Activated T-cell treated with anti-CD3 and anti-CD28 coated beads for 24 hours (primary cell): ENCODE data around the gene SDR39U1.

Source experiments
- DNase-seq: peaks from one replicate; pipeline ENCODE4 v3.0.0-alpha.2; 2020; ENCODE audit warnings: low read depth

The SDR39U1 gene

GRCh38 chr14:24428628-24429394 lies 13.8 kb downstream of the SDR39U1 start:
- no peak for DNase-seq

GRCh38 chr14:24427537-24428508 lies 14.8 kb downstream of the SDR39U1 start:
- DNase-seq = no peak

DNA sequence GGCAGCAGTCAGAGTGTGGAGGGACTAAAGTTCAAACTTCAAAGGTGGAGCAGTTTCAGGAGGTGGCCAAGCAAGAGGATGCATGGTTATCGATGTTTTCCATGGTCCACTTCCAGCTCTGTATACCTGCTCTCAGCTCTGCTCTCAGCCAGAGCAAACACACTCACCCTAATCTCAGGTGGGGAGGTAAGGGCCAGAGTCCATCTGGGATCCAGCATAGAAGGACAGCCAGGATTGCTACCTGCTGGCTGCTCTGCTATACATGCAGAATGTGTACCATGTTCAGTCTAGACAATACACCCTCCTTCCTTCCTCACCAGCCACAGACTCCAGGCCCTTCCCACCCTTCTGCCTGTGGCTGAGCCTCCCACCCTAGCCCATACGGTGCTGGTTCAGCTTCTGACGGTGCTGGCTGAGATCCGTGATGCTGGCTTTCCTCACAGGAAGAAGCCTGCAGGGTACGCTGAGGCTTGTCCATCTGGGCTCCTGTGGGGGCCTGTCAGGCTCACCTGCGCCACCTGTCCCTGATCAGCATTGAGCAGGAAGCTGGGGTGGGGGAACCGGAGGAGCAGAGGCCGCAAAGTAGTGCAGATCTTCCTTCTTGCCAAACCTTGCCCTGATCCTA lies 15.6 kb downstream of the SDR39U1 start:
- DNase-seq = no peak

GRCh38 chr14:24426150-24426911 lies 16.2 kb downstream of the SDR39U1 start:
- no peak for DNase-seq

GRCh38 chr14:24425704-24426103 lies 16.9 kb downstream of the SDR39U1 start:
- DNase-seq = no peak

GRCh38 chr14:24422694-24423601 lies 19.6 kb downstream of the SDR39U1 start:
- DNase-seq = no peak

DNA sequence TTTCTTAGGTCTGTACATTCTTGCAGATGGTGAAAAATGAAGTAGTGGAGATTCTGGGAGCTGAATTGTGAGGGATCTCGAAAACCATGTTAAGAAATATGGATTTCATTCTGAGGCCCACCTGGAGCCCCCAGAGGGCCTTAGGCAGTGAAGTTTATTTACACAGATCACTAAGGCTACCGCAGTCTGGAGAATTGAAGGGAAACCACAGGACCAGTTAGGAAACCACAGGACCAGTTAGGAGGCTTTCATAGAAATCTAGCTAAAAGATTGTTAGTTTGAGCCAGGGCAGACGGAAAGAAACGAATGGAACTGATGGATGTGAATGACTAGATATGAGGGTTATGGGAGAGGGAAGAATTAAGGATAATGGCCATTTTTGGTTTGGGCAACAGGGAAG lies 20.3 kb downstream of the SDR39U1 start:
- DNase-seq = no peak

GRCh38 chr14:24418492-24418873 lies 24.1 kb downstream of the SDR39U1 start:
- no peak for DNase-seq

DNA sequence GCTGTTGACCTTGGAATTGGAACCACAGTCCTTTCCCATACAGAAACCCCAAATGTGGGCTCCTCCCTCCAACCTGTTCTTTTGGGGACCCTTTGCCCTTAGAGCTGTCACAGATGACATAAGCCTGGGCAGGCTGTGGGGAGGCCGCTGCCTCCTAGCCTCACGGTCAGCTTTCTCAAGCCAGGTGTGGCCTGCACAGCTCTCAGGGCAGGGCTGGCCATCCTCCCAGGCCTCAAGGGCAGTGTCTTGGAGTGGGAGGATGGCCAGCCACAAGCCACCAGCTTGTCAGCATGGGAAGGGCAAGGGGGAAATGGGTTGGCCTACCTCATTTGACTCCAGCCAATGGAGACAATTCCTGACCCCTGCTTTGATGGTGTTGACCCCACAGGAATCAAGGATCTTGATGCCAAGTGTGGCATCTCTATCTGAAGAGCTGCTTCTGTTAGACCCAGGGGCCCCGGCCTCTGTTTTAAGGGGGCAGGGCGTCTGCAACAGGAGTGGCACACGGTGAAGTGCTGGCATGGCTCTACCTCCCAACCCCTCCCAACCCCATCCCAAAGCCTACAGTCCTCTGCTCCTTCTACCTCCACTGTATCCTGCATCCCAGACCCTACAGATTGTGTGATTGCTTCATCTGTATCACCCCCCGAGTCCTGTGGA lies 24.6 kb downstream of the SDR39U1 start:
- no peak for DNase-seq

DNA sequence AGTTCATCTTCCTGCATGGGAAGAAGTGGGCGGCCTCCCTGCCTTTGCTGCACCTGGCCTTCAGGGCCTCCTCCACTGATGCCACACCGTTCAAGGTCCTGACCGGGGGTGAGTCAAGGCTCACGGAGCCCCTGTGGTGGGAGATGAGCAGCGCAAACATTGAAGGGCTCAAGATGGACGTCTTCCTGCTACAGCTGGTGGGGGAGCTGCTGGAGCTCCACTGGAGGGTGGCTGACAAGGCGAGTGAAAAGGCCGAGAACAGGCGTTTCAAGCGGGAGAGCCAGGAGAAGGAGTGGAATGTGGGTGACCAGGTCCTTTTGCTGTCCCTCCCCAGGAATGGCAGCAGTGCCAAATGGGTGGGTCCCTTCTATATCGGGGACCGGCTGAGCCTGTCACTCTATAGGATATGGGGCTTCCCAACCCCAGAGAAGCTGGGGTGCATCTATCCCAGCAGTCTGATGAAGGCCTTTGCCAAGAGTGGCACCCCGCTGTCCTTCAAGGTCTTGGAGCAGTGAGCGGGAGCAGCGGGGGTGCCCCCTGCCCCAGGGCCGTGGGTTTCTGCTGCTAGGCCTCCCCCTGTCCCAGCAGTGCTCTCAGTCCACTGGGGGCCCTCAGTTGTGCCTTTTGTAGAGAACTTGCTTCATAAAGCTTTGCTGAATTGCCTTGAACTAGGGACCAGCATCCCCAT lies 25.5 kb downstream of the SDR39U1 start:
- no peak for DNase-seq

DNA sequence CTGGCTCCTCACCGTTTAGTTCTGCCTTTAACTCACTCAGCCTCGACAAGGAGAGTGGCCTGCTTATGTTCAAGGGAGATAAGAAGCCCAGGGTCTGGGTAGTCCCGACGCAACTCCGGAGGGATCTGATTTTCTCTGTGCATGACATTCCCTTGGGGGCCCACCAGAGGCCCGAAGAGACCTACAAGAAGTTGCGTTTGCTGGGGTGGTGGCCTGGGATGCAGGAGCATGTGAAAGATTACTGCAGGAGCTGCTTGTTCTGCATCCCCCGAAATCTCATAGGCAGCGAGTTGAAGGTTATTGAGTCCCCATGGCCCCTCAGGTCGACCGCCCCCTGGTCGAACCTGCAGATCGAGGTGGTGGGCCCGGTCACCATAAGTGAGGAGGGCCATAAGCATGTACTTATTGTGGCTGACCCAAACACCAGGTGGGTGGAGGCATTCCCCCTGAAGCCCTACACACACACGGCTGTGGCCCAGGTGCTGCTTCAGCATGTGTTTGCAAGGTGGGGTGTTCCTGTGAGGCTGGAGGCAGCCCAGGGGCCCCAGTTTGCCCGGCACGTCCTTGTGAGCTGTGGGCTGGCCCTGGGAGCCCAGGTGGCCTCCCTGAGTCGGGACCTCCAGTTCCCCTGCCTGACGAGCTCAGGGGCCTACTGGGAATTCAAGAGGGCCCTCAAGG lies 26.2 kb downstream of the SDR39U1 start:
- no peak for DNase-seq

GRCh38 chr14:24415421-24416253 lies 26.9 kb downstream of the SDR39U1 start:
- DNase-seq = no peak

- no peak for DNase-seq
Observed at GRCh38 chr14:24414732-24415420, 27.7 kb downstream of the SDR39U1 start.

DNA sequence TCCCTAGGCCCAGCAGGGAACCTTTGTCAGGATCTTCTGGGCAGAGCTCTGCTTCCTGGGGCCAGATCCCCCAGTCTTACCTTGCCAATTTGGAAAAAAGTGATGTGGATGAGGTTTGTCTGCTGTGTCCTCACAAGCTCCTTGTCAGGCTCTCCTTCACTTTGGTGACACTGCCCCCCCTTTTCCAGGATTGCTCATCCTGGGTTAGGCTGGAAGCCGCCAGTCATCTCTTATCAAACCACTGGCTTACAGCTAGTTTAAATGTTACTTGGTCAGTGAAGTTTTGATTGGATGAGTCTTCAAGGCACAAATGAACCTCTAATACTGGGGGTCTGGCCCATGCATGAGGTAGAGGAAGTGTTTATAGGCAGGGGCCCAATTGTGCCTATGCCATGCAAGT lies 28.5 kb downstream of the SDR39U1 start:
- DNase-seq = no peak

- DNase-seq = no peak
Observed at GRCh38 chr14:24411443-24412389, 30.9 kb downstream of the SDR39U1 start.

DNA sequence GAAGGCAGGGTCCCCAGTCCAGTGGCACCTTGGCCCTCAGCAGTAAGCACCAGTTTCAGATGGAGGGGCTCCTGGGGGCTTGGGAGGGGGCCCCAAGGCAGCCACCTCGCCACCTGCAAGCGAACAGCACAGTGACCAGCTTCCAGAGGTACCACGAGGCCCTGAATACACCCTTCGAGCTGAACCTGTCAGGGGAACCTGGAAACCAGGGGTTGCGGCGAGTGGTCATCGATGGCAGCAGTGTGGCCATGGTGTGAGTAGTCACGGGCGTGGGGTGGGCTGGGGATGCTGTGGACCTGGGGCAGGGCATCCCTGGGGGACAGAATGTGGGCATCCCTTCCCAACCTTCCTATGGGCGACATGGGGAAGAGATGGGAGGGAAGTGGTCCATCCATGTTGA lies 32.6 kb downstream of the SDR39U1 start:
- no peak for DNase-seq
